Epithelial cell of proximal tubule (primary cell): ENCODE data around the gene TECTA. TPM values are rescaled to one million over a fixed set of nuclear protein-coding genes. Genes with fewer than 3 reads are reported as not detected.
"Not testable (repeated sequence)": the region's sequence is repeated elsewhere in the genome, so short reads cannot be mapped to it uniquely, and the experiment has no call there.

Experiments
- DNase-seq: peaks from one replicate; pipeline ENCODE4 v3.0.0-alpha.2; 2011; ENCODE audit warnings: low read depth
- H3K4me3 ChIP-seq: 2 replicates; pipeline ENCODE4 v1.5.1; 2011; ENCODE audit warnings: low read depth, mild to moderate bottlenecking, low read length
- total RNA-seq: library from RNA; depleted of rRNA; stranded (reverse); fragments of >200 nt; gene quantifications from 2 replicates; pipeline ENCODE4 v1.2.3, GENCODE V29; 2015
- TF ChIP-seq, protein P1 (sequence below): conservative IDR thresholded peaks from 2 replicates; pipeline ENCODE4 v1.5.1; 2012; ENCODE audit warnings: low read depth, mild to moderate bottlenecking, low read length

The TECTA gene
- total RNA-seq, 1 donor from 2014 or later, result 0.23 TPM

GRCh38 chr11:121110871-121111724, 10.1 kb downstream of the TECTA start:
- TF ChIP-seq, protein P1, sequence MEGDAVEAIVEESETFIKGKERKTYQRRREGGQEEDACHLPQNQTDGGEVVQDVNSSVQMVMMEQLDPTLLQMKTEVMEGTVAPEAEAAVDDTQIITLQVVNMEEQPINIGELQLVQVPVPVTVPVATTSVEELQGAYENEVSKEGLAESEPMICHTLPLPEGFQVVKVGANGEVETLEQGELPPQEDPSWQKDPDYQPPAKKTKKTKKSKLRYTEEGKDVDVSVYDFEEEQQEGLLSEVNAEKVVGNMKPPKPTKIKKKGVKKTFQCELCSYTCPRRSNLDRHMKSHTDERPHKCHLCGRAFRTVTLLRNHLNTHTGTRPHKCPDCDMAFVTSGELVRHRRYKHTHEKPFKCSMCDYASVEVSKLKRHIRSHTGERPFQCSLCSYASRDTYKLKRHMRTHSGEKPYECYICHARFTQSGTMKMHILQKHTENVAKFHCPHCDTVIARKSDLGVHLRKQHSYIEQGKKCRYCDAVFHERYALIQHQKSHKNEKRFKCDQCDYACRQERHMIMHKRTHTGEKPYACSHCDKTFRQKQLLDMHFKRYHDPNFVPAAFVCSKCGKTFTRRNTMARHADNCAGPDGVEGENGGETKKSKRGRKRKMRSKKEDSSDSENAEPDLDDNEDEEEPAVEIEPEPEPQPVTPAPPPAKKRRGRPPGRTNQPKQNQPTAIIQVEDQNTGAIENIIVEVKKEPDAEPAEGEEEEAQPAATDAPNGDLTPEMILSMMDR, result no peak
- DNase-seq, result no peak
- no peak overlapping the region for H3K4me3 ChIP-seq

DNA sequence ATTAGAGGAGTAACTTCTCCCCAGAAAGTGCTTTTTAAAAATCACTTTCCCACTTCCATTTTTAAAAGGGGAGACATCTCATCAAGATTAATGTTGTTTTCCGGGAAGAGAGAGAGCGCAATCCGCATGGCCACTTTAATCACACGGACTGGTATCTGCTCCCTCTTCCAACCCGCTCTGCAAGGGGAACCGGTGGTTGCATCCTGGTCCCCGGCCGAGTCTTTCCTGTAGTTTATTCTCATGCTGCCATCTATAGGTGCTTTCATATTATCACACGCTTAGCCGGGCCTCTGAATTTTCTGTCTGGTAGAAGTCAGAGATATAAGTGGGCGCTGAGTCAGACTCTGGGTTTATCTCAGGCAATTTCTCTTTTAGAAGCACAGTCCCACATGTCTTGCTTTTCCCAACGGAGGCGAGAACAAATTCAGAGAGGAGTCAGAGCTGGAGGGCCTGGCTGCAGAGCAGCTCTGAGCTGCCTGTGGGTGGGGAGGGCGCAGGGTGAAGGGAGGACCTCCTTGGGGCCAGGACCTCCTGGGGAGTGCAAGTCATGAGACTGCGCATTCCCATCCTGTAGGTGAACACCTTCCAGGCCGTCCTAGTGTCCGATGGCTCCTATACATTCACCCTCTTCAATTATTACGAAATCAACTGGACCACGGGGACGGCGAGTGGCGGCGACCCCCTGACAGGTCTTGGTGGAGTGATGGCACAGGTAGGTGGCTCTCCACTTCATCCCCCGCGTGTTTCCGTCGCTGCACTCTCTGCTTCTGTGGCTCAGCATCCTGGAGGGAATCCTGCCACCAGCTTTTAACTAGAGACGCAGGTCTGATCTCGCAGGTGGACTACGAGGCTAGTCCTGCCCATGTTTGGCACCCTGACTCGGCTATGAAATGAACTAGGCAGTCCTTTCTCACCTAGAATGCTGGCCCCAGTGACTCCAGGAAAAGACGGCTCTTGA, 11.7 kb downstream of the TECTA start:
- TF ChIP-seq, protein P1, result peak; percentile 64

DNA sequence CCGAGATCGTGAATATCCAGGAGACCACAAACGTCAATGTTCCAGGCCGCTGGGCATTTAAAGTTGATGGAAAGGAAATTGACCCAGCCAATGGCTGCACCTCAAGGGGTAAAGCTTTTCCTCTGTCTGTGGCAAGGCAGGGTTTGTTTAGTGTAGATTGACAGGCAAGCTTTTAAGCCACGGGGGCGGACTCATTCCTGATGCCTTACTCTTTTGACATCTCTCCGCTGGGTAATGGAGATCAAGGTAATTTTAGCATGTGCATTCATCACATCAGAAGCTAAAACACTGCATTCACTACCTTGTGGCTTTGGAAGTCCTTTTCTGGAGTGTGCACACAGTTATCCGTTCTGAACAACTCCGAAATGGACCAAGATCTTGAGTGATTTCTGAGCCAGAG, 12.6 kb downstream of the TECTA start:
- H3K4me3 ChIP-seq, result no peak overlapping the region
- TF ChIP-seq, protein P1, result no peak
- DNase-seq, result no peak

More for the DNA sequence above, 11.7 kb downstream of the TECTA start:
- H3K4me3 ChIP-seq, result no peak overlapping the region
- no peak for DNase-seq

DNA sequence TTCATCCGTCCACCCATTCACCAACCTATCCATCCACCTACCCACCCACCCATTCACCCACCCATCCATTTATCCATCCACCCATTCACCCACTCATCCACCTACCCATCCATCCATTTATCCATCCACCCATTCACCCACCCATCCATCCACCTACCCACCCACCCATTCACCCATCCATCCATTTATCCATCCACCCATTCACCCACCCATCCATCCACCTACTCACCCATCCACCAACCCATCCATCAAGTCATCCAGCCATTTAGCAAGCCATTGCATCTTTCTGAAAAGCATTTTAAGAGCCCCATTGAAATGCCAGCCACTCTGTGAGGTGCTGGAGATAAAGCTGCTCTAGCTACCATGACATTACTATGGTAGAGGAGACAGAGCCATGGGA, 14.0 kb downstream of the TECTA start:
- not testable (repeated sequence) for H3K4me3 ChIP-seq, DNase-seq

DNA sequence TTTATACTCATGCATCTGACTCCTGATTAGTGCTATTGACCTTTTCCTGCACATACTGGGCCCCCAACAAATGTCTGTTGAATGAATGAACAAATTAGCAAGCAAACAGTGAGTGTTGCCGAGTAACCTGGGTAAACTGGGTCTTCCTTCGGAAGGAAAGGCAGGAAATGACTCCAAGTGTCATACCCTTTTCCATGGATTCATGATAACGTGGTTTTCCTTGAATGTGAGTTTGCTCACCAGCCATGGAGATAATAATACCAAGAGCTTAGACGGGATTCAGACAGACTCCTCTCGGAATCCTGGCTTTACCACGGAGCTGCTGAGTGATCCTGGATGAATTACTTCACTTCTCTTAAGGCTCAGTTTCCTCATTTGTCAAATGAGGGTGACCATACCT, 16.7 kb downstream of the TECTA start:
- no peak for DNase-seq

GRCh38 chr11:121119440-121119839, 18.4 kb downstream of the TECTA start:
- TF ChIP-seq, protein P1, result peak; percentile 2
- no peak overlapping the region for H3K4me3 ChIP-seq
- no peak for DNase-seq

More for the DNA sequence above, 16.7 kb downstream of the TECTA start:
- H3K4me3 ChIP-seq, result no peak overlapping the region
- TF ChIP-seq, protein P1, result no peak

DNA sequence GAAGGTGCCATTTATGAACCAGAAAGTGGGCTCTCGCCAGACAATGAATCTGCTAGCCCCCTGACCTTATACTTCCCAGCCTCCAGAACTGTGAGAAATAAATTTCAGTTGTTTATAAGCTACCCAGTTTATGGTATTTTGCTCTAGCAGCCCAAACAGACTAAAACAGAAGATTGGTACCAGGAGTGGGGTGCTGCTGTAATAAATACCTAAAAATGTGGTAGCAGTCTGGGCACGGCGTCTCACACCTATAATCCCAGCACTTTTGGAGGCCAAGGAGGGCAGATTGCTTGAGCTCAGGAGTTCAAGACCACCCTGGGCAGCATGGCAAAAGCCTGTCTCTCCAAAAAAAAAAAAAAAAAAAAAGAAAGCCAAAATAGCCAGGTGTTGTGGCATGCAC, 21.3 kb downstream of the TECTA start:
- no peak overlapping the region for H3K4me3 ChIP-seq
- TF ChIP-seq, protein P1, result no peak
- no peak for DNase-seq
